ENCODE results near the gene RPN1.

The RPN1 gene

DNA sequence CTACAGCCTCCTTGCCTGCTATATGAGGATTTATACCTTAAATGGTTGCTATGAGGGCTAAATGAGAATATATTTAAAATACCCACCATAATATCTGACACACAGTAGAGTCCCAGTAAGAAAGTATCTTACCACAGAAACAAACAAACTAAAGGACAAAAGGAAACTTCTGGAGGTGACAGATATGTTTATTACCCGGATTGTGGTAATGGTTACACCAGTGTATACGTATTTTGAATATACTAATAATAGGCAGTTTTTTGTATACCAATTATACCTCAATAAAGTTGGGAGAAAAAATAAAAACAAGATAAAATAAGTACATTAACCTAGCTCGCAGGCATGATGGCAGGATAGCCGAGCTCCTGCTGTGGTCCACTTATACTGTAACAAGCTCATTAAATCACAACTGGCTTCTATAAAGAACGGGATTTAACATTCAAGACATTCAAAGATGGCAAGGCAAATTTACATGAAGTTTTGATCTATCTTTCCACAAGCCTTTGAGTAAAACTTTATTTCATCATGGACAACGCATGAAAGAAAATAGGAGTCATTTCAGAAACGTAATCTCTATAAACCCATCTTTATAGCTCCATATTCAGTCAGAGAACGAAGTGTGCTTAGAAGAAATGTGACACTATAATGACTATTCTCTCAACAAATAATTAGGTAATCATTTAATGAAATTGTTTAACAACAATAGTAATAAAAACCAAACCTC is 1.5 kb downstream of the RPN1 start:
- no peak for DNase-seq (ENCODE audit: low spot score)

DNA sequence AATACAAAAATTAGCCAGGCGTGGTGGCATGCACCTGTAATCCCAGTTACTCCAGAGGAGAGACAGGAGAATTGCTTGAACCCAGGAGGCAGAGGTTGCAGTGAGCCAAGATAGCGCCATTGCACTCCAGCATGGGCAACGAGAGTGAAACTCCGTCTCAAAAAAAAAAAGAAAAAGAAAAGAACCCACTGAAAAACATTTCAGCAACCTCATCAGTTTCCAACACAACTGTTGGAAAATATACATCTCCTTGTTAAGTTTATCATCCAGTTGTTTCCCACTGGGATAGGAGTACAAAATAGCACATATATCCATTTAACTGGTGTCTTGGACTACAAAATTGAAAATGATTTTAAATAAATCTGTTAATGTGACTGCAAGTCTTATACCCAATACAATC is 2.2 kb downstream of the RPN1 start:
- no peak for DNase-seq (ENCODE audit: low spot score)

DNA sequence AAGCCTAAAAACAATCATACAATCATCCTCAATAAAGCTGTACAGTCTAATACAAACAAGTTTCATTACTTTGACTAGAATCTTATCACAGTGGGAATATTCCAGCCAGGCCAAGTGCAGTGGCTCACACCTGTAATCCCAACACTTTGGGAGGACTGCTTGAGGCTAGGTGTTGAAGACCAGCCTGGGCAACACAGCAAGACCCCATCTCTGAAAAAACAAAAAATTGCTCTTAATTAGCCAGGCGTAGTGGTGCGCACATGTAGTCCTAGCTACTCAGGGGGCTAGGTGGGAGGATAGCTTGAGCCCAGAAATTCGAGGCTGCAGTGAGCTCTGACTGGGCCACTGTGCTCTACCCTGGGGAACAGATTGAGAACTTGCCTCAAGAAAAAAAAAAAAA is 3.3 kb downstream of the RPN1 start:
- no peak for DNase-seq (ENCODE audit: low spot score)

DNA sequence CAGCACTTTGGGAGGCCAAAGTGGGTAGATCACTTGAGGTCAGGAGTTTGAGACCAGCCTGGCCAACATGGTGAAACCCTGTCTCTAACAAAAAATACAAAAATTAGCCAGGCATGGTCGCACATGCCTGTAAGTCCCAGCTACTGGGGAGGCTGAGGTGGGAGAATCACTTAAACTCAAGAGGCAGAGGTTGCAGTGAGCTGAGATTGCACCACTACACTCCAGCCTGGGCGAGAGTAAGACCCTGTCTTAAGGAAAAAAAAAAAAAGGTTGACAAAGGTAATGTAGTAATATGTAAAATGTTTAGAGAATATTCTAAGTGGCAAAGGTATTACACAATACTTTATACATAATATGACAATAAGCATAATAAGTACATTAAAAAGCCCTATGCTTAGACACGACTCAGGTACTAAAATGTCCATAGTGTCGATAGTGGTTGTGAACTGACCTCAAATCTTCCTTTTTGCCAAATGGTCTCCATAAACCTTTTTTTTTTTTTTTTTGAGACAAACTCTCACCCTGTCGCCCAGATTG is 16.5 kb downstream of the RPN1 start:
- no peak for DNase-seq (ENCODE audit: low spot score)

DNA sequence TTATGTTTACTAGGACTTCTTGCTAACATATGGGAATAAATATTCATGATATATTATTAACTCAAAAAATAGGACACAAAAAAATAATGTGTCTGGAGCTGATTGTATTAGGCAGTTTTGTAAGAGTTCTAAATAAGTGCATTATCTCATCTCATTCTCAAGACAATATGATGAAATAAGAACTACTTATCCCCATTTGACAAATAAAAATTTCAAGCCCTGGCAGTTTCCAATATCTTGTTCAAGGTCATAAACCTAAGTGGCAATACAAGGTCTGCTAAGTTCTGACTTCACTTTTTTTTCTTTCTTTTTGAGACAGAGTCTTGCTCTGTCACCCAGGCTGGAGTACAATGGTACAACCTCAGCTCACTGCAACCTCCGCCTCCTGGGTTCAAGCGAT is 18.3 kb downstream of the RPN1 start:
- DNase-seq (ENCODE audit: low spot score) = no peak

DNA sequence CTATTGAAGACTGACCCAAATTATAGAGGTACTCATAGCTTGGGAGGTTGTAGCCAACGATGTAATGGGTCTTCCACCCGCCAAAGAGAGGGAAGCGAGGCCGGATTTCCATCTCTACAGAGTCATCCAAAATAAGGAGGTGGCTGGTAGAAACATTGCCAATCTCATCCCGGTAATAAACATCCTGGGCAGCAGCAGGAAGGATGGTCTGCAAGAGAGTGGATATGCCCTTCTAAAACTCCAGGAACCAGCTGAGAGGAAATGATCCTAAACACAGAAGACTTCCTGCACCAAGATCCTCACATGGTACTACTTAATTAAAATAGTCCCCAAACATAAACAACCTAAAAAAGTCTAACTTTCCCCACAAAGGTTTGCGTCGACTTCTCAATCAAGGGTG is 20.7 kb downstream of the RPN1 start:
- no peak for DNase-seq (ENCODE audit: low spot score)

DNA sequence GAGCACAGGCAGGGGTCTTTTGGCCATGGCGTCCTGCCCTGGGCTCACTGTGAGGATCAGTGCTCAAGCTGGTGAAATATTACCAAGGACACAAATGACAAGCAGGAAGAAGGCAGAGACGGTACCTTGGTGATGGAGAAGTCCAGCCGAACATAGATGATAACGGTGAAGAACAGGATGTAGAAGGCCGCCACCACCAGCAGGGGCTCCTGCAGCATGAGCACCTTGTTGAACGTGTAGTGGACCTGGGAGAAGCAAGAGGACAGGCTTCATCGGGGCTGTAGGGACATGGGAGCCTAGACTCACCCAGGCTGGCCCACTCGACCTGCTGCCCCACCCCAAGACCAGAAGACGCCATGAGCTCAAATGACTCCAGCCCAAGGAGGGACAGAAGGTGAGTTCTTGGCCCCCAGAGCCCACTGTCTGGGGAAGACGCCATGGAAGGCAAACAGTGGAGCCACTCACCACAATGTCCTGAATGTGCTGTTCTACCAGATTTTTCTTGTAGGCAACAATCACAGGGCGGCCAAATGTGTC is 25.1 kb downstream of the RPN1 start:
- DNase-seq (ENCODE audit: low spot score) = no peak

DNA sequence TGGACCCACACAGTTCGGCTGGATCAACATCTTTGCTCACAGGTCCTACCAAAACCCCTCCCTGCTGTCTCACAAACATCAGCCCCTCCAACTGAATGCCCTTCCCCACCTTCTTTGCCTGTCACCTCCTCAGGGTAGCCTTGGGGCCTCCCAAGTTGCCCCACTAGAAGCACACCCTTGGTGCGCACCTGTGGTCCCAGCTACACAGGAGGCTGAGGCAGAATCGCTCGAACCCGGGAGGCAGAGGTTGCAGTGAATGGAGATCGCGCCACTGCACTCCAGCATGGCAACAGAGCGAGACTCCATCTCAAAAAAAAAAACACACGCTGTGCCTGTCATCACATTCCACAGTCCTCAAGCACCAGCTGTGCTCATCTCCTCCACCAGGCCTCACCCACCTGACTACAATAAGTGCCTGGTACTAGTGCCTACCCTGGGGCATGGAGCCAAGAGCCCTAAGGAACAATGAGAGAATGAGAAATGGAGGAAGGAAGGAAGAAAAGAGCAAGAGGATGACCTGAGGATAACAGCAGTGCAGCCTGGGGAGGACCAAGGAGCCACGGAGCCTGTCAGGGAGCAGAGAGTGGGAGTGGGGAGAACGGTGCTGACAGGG is 26.0 kb downstream of the RPN1 start:
- DNase-seq (ENCODE audit: low spot score) = no peak

DNA sequence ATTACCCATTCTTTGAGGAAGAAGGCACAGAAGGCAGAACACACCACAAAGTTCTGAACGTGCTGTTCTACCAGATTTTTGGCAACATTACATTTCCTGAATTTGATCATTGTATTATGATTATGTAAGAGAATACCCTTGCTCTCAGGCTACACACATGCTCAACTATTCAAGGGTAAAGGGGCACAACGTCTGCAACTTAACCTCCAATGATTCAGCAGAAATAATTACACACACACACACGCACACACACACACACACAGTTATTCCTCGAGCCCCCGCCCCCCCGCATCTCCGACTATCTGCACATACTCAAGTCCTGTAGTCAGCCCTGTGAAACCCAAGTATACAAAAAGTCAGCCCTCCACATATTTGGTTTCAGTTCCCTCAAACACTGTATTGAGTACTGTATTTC is 26.8 kb downstream of the RPN1 start:
- DNase-seq (ENCODE audit: low spot score) = no peak

DNA sequence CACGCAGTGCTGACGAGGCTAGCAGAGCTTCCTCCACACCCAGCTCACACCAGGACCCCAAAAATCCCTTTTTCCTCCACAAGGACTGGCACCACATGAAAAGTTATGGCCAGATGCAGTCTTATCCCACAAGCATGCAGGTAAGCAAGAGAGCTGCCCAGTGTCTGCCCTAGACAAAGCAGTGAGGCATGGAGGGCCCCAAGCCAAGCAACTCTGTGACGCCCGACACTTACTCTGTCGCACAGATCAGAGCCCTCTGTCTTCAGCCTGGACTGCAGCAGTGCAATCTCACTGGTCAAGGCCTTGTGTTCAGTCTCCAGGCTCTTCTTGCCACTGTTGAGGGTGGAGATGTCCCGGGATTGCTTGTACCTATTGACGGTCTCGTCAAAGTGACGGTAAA is 28.7 kb downstream of the RPN1 start:
- no peak for DNase-seq (ENCODE audit: low spot score)

DNA sequence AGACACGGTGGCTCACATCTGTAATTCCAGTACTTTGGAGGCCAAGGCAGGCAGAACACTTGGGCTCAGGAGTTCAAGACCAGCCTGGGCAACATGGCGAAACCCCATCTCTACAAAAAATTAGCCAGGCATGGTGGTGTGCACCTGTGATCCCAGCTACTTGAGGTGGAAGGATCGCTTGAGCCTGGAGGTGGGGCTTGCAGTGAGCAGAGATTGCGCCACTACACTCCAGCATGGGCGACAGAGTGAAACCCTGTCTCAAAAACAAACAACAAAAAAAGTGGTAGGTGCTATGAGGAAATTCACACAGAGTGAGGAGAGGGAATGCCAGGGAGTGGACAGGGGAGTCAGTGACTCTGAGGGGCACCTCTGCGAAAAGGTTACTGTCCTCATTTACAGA is 29.4 kb downstream of the RPN1 start:
- no peak for DNase-seq (ENCODE audit: low spot score)

DNA sequence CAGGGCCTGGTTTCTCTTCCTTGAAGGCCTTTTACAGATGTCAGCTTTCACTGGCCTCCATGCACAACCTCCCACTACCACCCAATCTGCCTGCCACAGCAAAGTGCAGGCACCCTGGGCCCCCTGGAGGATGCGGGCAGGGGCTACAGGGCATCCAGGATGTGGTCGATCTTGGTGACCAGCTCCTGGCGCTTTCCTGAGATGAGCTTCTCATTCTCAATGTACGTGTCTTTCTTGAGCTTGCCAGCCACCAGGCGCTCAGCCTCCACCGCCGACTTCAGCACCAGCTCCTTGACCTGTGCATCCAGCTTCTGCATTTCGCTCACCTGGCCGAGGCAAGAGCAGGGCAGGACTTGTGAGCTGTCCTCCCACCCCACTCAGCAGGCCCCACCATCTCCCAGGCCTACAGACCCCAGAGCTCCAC is 30.3 kb downstream of the RPN1 start:
- no peak for DNase-seq (ENCODE audit: low spot score)

DNA sequence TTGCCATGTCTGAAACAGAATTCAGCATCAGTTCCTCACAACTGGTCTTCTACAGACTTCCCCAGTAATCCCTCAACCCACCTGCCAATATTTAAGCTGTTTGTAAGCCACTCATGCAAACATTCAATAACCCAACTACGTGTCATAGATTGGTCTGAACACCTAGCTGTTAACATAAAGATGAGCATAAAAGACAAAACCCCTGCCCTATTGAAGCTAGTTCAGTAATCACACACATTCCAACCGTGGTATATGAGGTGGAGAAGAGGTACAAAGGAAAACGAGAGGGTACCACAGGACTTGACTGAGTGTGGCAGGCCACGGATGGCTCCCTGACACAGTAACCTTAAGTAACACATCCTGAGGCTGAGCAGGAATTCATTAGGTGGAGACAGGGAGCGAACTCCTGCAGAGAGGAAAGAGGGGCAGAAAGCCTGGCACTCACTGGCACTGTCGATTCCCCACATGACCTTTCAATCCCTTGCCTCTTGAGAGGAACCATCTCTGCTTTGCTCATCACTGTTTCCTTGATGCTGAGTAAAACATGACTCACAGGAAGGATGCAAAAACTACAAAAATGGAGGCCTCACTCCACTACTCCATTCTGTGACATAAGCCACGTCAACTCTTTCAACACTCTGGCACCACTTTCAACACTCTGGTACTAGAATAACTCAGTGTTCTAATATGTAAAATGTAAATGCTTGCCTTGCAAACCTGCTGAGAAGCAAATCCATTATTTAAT is 31.3 kb downstream of the RPN1 start:
- DNase-seq (ENCODE audit: low spot score) = peak; percentile 77

DNA sequence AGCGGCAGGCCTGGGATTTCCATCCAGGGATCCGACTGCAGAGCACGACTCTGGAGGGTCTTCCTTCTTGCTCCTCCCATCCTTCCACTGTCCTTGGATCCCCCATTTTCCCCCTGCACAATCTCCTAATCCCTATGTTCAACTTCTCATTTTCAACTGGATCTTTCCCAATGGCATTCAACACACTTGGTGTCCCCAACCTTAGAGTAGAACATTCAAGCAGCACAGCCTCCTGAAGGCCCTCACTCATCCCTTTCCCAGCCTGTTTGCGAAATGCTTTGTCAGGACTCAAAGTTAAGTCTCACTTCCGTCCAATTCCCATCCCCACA is 32.3 kb downstream of the RPN1 start:
- DNase-seq (ENCODE audit: low spot score) = no peak

DNA sequence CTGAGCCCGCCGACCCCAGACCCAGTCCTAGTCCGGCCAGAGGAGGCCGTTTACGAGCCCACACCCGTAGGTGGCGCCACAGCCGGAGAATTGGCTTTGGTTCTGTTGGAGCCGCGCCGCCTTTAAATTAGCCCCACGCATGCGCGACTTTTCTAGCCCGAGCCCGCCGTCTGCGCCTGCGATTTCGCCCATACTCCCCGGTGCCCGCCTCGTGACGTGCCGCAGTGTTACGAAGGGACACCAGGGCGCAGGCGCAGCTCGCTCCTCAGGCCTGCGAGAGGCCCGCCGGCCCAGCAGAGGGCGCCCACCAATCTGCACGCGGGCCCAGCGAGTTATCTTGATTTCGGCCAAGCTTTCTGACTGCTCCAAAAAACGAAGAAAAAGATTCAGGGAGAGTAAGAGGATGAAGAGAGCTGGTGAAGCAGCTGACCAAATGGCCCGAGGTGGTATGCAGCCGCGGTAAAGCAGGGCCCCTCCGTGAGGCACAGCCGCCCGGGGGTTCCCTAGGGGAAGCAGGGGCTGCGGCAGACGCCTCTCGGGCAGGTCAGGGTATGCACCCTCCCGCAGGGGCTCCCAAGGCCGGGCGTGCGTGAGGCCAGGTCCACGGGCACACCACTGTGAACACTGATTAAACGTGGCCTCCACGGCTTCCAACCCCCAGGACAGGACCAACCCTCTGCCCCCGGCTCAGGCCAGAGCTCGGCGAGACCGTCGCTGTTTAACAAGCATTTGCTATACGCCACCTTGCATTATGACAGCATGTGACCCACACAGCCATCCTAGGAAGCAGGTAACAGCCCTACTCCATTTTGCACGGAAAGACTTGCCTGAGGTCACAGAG is 32.8 kb downstream of the RPN1 start:
- peak; percentile 100 for DNase-seq (ENCODE audit: low spot score)

DNA sequence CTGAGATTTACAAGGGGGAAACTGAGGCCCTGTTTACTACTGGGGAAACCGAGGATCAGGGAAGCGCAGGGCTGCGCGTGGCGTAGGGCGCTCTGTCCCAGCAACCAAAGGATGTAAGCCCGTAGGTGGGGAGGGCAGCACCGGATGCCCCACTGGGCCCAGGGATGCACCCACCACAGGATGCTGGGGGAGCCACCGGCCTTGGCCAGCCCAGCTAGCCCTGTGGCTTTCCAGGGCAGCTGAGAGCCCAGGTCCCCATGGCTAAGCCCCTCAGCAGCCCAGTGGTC is 33.4 kb downstream of the RPN1 start:
- no peak for DNase-seq (ENCODE audit: low spot score)

DNA sequence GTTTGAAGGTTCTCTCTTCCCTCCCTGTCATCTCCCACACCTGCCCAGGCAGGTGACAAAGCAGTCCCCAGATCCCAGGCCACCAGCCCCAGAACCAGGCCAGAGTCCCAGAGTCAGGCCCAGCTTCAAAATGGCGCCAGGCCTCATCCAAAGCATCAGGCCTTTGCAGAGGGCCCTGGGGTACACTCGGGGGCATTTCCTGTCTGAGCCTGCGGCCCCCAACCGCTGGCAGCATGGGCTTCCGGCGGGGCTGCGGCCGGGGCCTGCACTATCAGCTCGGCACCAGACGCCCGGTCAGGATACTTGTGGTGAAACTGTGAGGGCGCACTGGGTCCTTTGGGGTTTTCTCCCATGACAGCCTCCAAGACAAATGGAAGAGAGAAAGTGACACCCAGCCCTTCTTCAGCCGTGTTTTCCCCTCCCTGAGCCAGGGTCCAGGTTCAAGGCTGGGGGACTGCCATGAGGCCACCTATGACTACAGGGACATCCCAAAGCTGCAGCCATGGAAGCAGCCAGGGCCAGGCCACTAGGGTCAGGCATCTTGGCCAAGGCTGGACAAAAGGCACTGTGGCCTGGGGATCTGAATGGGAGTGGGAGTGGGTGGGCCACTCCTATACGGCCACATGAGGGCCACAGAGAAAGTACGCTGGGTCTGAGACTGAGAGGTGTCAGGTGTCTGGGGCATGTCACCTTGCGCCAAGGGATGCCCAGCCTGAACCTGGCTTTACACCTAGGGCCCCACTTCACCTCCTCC is 33.9 kb downstream of the RPN1 start:
- DNase-seq (ENCODE audit: low spot score) = no peak

DNA sequence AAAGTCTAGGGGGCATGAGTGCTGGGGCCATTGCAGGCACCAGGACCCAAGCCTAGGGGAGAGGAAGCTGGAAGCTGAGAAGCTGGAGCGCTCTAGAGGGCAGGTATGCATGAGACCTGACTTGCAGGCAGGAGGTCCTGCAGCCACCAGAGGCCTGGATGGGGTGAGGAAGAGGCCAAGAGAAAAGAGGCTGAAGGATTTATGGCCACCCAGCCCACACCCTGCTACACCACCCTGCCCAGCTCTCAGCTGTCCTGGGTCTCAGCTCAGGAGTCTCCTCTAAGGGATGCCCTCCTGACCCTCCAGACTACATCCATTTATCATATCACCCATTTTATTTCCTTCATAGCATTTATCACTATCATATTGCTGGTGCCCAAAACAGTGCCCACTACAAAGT is 36.5 kb downstream of the RPN1 start:
- DNase-seq (ENCODE audit: low spot score) = no peak

DNA sequence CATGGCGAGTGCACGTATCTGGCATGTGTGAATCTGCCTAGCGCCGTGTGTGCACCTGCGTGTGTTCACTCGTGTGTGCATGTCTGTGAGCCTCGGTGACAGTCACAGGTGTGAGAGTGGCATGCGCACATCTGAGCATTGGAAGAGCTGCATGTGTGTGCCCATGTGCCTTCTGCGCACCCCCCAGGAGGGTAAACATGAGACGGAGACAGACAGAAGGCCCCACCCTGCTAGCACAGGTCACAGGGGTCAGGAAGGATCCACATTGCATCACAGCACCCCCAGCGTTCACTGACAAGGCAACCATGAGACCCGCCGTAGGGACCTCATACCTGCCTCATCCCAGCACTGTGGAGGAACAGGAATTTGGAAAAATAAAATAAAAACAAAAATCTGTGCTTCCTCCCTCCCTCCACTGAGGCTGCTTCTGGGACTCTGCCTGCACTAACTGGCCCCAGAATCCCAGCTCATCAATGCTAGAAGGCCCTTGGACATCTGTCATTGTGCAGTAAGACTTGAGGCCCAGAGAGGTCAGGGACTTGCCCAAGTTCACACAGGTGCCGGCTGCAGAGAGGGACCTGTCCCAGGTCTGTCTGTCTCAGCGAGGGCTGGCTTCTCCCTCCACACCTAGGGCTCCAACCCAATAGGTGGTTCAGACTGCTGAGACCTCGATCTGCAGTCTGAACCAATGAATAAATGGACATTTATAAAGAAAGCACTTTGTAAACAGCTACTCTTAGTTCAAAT is 37.4 kb downstream of the RPN1 start:
- no peak for DNase-seq (ENCODE audit: low spot score)

DNA sequence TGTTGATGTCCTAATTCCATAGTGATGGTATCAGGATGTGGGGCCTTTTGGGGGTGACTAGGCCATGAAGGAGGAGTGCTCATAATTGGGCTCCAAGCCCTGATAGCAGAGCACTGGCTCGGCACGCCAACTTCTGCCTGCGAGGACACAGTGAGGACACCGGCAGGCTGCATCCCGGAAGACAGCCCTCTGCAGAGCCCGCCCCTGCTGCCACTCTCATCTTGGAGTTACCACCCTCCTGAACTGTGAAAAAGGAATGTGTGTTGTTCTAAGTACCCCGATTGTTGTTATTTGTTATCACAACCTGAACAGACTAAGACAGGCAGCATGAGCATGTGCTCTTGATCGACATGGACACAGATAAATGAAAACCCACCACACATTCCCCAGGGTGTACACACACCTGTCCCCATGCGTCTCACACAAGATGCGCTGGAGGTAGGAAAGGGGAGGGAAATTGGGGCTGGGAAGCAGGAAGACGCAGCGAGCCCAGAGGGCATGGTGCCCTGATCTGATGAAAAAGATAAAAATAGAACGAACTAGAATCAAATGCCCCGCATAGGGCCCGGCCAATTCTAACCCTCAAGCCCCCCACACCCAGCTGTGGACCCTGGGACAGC is 40.1 kb downstream of the RPN1 start:
- DNase-seq (ENCODE audit: low spot score) = no peak
